HG02588 (cell line): ENCODE measurements around the gene ITGB5.
"Not testable (repeated sequence)": the region's sequence is repeated elsewhere in the genome, so short reads cannot be mapped to it uniquely, and the experiment has no call there.

Source experiments
- ATAC-seq: cut with Tn5 transposase; IDR thresholded peaks from one replicate; pipeline ENCODE4 v1.9.1; 2021; ENCODE audit warnings: mild to moderate bottlenecking, moderate library complexity; ENCODE audit not compliant: unreplicated experiment

The ITGB5 gene

GRCh38 chr3:124791142-124791541, 96.0 kb downstream of the ITGB5 start:
- no peak for ATAC-seq

- ATAC-seq, result not testable (repeated sequence)
Measured at GRCh38 chr3:124789103-124789502, 98.1 kb downstream of the ITGB5 start.

GRCh38 chr3:124788254-124788745, 98.9 kb downstream of the ITGB5 start:
- no peak for ATAC-seq

DNA sequence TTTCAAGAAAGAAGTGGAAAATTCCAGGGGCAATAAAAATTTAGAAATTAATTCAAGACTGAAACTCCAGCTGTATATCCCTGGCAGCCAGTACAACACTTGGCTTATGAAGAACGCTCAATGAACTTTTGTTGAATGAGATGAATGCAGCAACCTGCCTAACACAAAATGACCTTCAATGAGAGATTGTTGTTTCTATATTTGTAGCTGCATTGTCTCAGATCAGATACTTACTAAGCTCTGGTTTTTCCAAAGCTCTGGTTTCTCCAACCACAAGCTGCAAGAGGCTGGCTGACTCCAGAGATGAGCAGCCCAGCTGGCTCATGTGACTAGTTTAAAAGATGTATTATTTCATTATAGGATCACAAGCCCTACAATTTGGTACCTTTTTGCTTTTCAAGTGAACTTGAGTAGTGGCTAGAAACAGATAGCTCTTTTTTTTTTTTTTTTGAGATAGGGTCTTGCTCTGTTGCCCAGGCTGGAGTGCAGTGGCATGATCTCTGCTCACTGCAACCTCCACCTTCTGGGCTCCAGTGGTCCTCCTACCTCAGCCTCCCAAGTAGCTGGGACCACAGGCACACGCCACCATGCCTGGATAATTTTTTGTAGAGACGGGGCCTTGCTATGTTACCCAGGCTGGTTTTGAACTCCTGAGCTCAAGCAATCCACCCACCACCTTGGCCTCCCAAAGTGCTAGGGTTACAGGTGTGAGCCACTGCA, 99.5 kb downstream of the ITGB5 start:
- ATAC-seq, result no peak

- ATAC-seq, result no peak
Measured at GRCh38 chr3:124786511-124787241, 100.5 kb downstream of the ITGB5 start.

DNA sequence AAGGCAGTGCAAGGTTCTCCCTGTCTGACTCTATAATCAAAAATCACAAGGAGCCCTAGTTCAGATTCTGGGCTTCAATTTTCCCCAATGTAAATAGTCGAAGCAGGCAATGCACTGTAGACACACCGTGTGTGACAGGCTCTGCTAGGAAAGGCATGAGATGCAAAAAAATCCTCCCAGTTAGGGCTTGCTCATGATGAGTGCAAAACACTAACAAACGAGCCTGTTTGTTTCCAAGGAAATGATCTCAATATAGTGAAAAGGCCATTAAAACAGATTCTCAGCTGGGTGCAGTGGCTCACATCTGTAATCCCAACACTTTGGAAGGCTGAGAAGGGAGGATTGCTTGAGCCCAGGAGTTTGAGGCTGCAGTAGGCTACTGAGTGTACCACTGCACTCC, 101.2 kb downstream of the ITGB5 start:
- no peak for ATAC-seq

- ATAC-seq, result no peak
Measured at GRCh38 chr3:124784686-124785382, 102.3 kb downstream of the ITGB5 start.

- ATAC-seq, result no peak
Measured at GRCh38 chr3:124783696-124784095, 103.5 kb downstream of the ITGB5 start.

DNA sequence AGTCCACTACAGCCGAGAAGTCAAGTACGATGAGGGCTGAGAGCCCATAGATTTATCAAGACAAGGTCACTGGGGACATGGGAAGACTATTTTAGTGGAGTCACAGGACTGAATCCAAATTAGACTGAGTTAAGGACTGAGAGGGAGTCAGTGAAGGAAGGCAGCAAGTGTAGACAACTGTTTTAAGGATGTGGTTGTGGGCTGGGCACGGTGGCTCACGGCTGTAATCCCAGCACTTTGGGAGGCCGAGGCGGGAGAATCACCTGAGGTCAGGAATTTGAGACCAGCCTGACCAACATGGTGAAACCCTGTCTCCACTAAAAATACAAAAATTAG, 104.8 kb downstream of the ITGB5 start:
- not testable (repeated sequence) for ATAC-seq

GRCh38 chr3:124781476-124782376, 105.4 kb downstream of the ITGB5 start:
- ATAC-seq, result no peak

DNA sequence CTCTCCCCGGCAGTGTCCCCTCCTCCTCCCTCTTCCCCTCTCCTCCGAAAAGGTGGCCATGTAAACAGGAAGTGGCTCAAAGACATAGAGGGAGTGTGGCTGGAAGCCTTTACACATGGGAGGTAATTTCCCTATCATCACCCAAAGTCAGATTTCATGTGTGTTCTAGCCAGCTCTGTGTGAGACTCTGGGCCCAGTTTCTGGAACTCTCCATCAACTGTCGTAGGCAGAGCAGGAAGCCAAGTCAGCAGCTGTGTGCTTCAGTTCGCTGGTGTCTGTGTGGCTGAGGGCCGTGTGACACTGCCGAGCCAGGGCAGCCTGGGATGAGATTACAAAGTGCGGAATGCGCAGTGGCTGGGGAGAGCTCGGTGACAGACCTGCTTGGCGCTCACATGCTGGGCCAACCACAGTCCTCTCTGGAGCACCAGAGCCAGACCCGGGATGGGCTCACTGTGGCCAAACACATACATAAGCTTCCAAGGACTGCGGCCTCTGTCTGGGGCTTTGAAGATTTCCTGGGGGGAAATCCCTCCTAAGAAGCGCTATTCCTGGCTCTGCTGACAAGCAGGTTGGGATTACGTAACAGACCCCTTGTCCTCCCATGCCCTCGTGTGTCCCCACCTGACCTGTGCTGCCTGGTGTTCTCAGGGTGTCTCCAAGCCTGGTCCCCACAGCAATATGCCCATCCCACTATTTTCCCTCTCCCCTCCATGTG, 106.2 kb downstream of the ITGB5 start:
- ATAC-seq, result no peak

- ATAC-seq, result no peak
Measured at GRCh38 chr3:124780356-124780755, 106.8 kb downstream of the ITGB5 start.

DNA sequence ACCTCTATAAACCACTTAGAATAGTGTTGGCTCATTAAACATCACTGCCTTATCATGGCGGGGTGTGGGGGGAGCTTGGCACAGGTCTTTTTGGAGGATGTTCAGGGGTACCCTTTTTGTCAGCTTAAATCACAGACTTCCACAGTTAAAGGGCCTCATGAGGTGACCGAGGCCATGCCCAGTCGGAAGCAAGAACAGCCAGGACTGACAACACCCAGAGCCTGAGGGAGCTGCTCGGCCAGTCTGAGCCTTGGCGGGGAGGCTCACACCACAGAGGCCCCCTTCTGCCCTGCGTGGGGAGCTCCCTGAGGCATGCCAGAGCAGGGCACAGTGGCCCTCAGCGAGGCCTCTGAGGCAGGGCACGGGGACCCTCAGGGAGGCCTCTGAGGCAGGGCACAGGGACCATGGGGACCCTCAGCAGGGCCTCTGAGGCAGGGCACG, 107.4 kb downstream of the ITGB5 start:
- no peak for ATAC-seq

- no peak for ATAC-seq
Measured at GRCh38 chr3:124779116-124779515, 108.0 kb downstream of the ITGB5 start.

DNA sequence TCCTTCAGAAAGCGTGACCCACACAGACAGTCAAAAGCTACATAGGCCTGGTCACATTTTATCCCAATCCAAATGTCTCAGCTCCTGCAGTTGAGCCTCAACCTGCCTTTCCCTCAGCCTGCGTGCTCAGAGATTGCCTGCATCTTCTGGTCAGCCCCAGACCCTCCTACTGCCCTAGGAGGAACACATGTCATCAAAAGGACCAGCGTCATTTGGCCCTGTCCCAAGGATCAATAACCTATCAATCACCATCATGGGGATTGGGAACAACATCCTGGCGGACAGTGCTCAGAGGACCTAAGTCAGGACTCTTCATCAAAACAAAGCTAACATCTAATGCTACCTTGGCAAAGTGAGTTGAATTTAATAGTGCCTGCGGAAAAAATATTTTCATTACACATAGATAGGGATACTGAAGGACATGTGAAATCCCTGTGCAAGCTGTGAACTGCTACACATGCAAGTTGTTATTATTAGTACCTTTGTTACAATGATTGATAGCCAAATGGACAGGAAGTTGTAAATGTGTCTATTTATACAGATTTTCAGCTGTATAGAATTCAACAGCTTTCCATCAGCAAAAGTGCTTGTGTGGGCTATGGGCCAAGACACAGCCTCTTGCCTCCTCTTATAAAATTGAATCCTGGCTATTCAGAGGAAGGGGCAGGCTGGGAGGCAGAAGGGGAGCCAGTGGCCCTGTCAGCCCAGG, 109.2 kb downstream of the ITGB5 start:
- ATAC-seq, result no peak

GRCh38 chr3:124776856-124777255, 110.3 kb downstream of the ITGB5 start:
- no peak for ATAC-seq

DNA sequence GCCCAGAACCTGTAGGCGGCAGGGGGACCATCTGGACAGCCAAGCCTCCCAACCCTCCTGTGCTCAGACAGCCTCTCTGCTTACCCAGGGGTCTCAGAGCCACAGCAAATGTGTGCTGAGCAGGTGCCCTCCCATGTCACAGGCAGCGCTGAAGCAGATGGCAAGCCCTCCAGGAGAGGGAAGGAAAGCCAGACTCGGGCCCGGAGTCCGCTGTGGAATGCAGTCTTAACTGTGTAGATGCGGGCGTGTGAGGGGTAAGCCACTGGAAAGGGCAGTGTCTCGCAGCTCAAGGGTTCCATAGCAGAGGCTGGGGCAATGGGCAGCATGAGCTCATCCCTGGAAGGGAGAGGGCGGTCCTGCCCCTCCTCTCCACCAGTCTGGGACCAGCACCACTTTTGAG, 111.3 kb downstream of the ITGB5 start:
- ATAC-seq, result no peak

DNA sequence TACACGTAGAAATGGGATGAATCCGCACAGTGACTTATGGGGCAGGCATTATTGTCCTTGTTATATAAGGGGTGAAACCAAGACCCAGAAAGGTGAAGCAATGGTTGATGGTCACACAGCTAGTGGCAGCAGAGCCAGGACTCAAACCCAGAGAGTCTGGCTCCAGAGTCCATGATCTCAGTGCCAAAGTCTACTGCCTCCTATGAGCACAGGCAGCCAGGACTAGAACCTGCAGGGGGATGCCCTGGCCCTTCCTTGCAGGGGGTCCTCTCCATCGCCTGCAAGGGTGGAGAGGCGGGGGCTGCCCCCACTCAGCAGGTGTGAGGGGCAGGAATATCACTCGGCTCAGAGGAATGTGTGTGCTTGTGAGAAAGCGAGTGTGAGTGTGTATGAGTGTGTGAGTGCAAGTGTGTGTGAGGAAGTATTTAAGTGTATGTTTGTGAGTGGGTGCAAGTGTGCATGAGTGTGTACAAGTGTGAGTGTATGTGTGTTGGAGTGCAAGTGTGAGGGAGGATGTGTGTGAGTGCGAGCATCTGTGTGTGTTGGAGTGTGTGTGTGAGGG, 112.2 kb downstream of the ITGB5 start:
- ATAC-seq, result no peak

GRCh38 chr3:124774327-124774718, 112.8 kb downstream of the ITGB5 start:
- ATAC-seq, result no peak
